ENCODE measurements around the gene TXNDC16.

The TXNDC16 gene

GRCh38 chr14:52447236-52447635, 105.1 kb downstream of the TXNDC16 start:
- DNase-seq (ENCODE audit: low read depth): no peak

DNA sequence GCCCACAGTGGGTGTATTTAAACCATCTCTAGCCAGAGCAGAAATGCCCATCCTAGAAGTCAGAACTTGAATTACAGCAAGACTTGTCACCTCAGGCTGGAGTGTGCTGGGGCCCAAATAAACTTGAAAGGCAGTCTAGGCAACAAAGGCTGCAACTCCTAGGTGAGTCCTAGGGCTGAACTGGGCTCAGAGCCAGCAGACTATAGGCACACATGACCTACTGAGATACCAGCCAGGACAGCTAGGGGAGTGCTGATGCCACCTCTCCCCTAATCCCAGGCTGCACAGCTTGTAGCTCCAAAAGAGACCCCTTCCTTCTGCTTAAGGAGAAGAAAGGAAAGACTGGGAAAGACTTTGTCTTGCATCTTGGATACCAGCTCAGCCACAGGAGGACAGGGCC, 106.0 kb downstream of the TXNDC16 start:
- no peak for DNase-seq (ENCODE audit: low read depth)

DNA sequence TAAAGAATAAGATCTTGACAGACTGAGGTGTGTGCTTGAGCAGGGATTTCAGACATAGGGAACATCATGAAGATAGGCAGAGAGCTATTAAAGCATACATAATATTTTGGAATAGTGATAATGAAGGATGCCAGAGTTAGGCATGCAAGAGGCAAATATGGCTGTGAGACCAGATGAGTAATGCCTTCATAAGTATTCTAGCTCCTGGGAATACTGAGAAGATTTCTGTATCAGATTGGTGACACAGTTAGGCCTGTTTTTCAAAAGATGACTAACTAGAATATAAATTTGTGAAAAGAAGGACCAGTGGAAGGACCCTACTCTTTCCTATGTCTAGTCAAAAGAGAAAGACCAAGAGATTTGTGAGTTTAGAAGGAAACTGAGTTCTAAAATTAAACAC, 108.8 kb downstream of the TXNDC16 start:
- no peak for DNase-seq (ENCODE audit: low read depth)

DNA sequence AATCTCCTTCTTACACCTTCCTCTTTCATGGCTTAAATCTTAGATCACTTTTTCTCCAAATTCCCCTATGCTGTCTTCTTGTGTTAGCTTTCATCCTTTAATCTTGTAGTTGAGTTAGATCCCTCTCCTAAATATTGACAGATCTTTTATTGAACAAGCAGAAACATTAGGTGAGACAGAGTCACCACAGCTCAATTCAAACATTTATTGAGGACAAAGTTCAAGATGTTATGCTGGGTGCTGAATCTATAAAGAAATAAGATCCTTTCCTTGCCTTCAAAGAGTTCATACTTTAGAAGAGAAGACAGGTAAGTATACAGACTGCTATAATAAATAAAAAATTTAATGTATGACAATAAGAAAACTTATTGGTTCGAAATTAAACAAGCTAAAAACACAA, 109.7 kb downstream of the TXNDC16 start:
- DNase-seq (ENCODE audit: low read depth): no peak

DNA sequence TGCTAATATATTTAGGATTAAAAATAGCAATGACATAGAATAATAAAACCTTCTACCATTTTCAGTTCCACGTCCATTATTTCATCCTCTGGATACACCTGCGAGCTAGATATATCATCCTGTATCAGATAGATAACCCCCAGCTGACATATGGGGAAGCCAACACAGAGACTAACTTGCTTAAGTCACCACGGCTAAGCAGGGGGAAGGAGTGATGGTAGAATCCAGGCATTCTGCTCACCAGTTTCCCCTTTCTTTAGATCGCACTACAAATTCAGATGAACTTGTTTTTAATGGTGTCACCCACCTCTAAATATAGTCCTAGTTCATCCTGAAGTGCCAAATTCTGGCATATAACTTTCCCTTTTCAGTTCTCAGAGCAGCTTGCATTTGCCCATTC, 110.1 kb downstream of the TXNDC16 start:
- DNase-seq (ENCODE audit: low read depth): no peak

DNA sequence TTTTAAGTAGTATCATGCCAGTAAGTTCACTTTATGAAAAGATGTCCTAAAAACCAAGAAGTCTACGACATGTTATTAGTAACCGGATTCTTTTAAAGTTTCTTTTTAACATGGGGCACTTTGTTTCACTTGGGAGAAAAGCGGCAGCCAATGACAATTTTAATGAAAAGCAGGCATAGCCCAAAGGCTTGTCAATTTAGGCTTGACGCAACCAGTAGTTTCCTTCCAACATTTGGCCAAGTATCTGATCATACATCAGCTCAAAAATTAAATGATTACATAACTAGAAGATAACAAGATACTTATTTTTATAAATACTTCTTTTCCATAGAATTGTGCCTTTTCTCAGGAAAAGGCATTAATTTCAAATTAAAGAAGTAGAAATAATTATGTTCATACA, 112.8 kb downstream of the TXNDC16 start:
- DNase-seq (ENCODE audit: low read depth): no peak

DNA sequence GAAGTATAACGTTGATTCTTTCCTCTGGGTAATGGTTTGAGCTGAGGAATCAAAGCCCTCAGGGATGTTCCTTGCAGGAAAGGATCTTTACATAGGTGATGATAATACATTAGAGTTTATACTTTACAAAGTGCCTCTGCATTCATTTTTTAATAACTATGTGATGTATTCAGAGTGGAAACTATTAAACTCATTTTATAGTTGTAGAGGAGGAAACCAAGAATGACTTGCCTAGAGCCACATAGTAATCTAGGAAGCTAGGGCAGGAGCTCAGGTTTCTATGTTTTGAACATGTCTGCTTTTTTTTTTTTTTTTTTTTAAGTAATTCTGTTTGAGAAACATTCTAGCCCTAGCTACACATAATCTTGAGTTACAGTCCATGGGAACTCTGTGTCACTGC, 117.3 kb downstream of the TXNDC16 start:
- DNase-seq (ENCODE audit: low read depth): no peak

GRCh38 chr14:52430474-52430873, 121.8 kb downstream of the TXNDC16 start:
- no peak for DNase-seq (ENCODE audit: low read depth)

DNA sequence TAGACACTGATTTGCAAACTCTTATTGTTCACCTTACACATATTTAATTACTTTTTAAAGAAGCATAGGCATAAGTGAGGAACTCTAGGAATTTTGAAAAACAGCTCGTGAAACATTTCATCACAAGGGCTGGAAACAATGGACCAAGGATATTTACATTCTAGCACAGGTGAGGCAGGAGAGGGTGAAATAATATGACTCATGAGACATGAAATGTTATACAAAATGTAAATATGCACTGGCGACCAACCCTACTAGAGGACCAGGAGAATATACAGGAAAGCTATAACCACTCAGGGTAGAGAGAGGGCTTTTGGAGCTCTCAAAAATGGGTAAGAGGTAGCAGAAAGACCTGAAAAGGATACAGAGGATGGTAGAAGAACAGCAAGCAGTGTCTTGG, 122.9 kb downstream of the TXNDC16 start:
- no peak for DNase-seq (ENCODE audit: low read depth)

GRCh38 chr14:52427460-52427859, 124.8 kb downstream of the TXNDC16 start:
- no peak for DNase-seq (ENCODE audit: low read depth)

DNA sequence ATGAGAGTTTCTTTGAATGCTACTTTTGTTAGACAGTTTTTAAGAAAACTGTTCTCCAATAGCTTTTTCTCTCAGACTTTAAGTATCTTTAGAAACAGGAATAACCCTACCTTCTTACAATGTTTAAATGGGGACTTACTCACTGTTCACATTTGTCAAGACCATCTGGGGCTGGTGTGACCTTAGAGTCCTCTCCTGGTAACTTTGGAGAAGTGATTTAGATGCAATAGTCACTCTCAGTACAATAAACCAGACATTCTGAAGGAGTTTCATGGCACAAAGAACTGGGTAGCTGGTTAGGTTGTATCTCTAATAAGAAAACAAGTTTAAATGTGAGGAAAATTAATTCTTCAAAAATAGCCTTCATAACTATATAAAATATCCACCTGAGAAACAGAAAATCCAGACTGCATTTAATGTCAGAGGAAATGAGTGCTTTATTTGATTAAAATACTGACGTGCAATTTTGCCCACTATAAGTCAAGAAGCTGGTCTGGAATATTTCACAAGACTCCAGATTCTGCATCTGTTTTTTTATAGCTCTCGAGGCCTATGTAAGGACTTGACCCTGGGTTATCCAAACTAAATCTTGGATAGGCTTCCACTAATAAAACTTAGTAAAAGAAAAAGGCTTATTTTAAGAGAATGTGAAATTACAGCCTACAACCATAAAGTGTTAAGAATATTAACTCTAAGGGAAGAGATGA, 129.5 kb downstream of the TXNDC16 start:
- DNase-seq (ENCODE audit: low read depth): no peak

DNA sequence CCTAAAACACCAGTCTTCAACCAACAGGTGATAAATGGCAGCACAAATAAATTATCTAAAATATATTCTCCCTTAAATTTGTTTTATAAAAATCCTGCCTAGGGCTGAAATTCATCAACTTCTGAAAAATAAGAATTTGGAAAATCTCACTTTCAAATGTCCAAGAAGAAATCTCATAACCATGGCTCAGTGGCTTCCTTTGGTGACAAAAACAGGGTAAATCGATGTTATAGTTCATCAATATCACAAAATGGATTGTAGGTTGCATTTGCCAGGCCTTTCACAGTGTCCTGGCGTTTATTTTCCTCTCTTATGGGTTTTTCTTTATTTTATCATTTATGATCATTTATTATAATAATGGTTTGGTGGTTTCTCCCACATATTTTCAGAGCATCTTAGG, 135.2 kb downstream of the TXNDC16 start:
- DNase-seq (ENCODE audit: low read depth): no peak

- DNase-seq (ENCODE audit: low read depth): no peak
Measured at GRCh38 chr14:52413729-52414408, 138.4 kb downstream of the TXNDC16 start.

DNA sequence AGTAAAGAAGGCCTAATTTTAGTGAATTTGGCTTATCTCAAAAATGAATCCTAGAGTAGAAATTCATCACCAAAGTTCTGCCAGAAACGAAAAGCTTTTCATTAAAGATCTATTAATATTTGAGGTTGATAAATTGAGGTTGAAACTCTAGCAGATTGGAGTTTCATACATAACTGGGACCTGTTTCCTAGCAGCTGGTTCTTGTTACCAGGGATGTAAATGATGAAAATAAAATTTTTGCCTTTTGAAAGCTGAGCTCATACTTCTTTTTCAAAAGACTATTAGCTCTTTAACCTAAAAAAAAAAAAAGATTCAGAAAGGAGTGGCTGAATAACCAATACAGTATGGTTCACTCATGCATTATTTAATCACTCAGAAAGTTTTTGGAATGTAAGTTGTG, 139.9 kb downstream of the TXNDC16 start:
- DNase-seq (ENCODE audit: low read depth): no peak

- DNase-seq (ENCODE audit: low read depth): no peak
Measured at GRCh38 chr14:52405314-52405713, 147.0 kb downstream of the TXNDC16 start.

- no peak for DNase-seq (ENCODE audit: low read depth)
Measured at GRCh38 chr14:52402812-52403526, 149.3 kb downstream of the TXNDC16 start.

DNA sequence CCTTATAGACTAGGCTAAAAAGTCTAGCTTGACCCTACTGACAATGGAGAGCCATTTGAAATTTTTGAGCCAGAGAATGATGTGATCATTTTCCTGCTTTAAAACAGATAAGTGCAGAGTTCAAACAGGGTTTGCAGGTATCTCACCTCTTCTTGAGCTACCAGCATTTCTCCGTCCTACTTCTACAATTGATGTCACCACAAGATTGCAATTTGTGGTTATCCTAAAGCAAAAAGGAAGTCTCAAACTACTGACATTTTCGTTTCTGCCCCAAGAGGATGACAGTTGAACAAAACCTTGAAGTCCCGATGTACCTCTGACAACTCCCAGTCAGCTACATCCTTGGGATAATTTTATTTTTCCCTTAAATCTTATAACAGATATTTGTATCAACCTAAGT, 151.5 kb downstream of the TXNDC16 start:
- no peak for DNase-seq (ENCODE audit: low read depth)

GRCh38 chr14:52399921-52400595, 152.2 kb downstream of the TXNDC16 start:
- no peak for DNase-seq (ENCODE audit: low read depth)

- DNase-seq (ENCODE audit: low read depth): no peak
Measured at GRCh38 chr14:52399104-52399503, 153.2 kb downstream of the TXNDC16 start.

- no peak for DNase-seq (ENCODE audit: low read depth)
Measured at GRCh38 chr14:52397844-52398243, 154.5 kb downstream of the TXNDC16 start.

GRCh38 chr14:52395728-52396127, 156.6 kb downstream of the TXNDC16 start:
- no peak for DNase-seq (ENCODE audit: low read depth)

DNA sequence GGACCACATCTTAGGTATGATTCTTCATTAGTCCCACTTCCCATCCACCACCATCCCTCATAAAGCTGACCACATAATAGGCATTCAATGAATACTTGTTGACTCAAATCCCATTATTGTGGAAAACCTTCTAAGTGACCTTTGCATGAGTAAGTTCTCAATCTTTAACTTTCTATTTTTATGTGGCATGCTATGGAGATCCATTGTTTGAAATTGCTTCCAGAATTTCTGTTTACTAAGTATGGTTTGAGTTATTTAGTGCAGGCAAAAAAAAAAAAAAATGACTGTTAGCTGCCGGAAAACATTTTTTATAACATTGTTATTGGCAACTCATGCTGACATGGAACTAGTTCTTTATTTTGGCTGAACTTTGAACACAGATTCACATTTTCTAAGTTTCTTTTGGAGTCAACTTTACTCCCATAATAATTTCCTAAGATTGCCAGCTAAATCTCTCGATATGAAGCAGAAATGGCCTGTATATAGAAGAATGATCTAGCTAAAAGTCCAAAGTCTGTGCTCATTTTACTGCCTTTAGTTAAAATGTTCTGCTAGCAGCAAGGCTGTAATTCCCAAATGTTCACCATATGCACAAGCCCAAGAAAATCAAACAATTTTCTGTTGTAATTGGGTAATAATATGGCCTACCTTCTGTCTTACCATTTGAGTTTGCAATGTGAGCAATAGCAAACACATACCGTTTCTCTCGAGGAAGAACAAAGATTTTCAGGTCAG, 160.3 kb downstream of the TXNDC16 start:
- no peak for DNase-seq (ENCODE audit: low read depth)

All from activated T-cell treated with anti-CD3 and anti-CD28 coated beads for 48 hours (primary cell).